Stimulated activated CD8-positive, alpha-beta memory T cell treated with anti-CD3 and anti-CD28 coated beads, Interleukin-7, amount 100 ng/mL, for 48 hours (primary cell): ENCODE results near the gene ESYT3.

Experiments
- DNase-seq, 2 donors: peaks; one replicate each; pipeline ENCODE4 v3.0.0-alpha.2; 2020; ENCODE audit warnings: low read depth in 1 of 2; ENCODE audit errors: extremely low read depth in 1 of 2

Gene ESYT3

GRCh38 chr3:138459619-138460535 is 25.5 kb downstream of the ESYT3 start:
- no peak for DNase-seq

GRCh38 chr3:138460536-138461205 is 26.3 kb downstream of the ESYT3 start:
- DNase-seq: no peak

GRCh38 chr3:138461246-138461645 is 26.8 kb downstream of the ESYT3 start:
- DNase-seq: no peak

- no peak for DNase-seq
Observed at GRCh38 chr3:138461896-138462295, 27.5 kb downstream of the ESYT3 start.

- DNase-seq: no peak
Observed at GRCh38 chr3:138463724-138464490, 29.5 kb downstream of the ESYT3 start.

GRCh38 chr3:138464491-138464860 is 30.1 kb downstream of the ESYT3 start:
- DNase-seq: no peak

- DNase-seq: no peak
Observed at GRCh38 chr3:138465451-138465850, 31.0 kb downstream of the ESYT3 start.

GRCh38 chr3:138465925-138466324 is 31.5 kb downstream of the ESYT3 start:
- no peak for DNase-seq

GRCh38 chr3:138467931-138468330 is 33.5 kb downstream of the ESYT3 start:
- no peak for DNase-seq

GRCh38 chr3:138468451-138468850 is 34.0 kb downstream of the ESYT3 start:
- no peak for DNase-seq

- DNase-seq: no peak
Observed at GRCh38 chr3:138468886-138469285, 34.5 kb downstream of the ESYT3 start.

GRCh38 chr3:138469874-138470273 is 35.5 kb downstream of the ESYT3 start:
- DNase-seq: no peak

GRCh38 chr3:138470687-138471086 is 36.3 kb downstream of the ESYT3 start:
- DNase-seq: no peak

- DNase-seq: no peak
Observed at GRCh38 chr3:138471481-138471880, 37.1 kb downstream of the ESYT3 start.

- no peak for DNase-seq
Observed at GRCh38 chr3:138472141-138472825, 37.9 kb downstream of the ESYT3 start.

- no peak for DNase-seq
Observed at GRCh38 chr3:138473391-138473790, 39.0 kb downstream of the ESYT3 start.

GRCh38 chr3:138474163-138474562 is 39.7 kb downstream of the ESYT3 start:
- no peak for DNase-seq

- DNase-seq: no peak
Observed at GRCh38 chr3:138476526-138476925, 42.1 kb downstream of the ESYT3 start.

GRCh38 chr3:138477120-138477519 is 42.7 kb downstream of the ESYT3 start:
- DNase-seq: no peak

GRCh38 chr3:138477801-138478200 is 43.4 kb downstream of the ESYT3 start:
- no peak for DNase-seq

GRCh38 chr3:138479438-138479863 is 45.0 kb downstream of the ESYT3 start:
- peak in 1 of 2 donors; percentile 13 for DNase-seq
